Upper lobe of right lung (tissue), 1 donor: ENCODE data around the gene MCC. TPM values are rescaled to one million over a fixed set of nuclear protein-coding genes. Genes with fewer than 3 reads are reported as not detected.

Experiments
- ATAC-seq: fragments of 200-7000 bp; cut with Tn5 transposase; one replicate; pipeline ENCODE4 v1.9.1; 2020; ENCODE audit warnings: mild to moderate bottlenecking, moderate library complexity
- DNase-seq: peaks from one replicate; pipeline ENCODE4 v3.0.0-alpha.2; 2020
- H3K27ac ChIP-seq: fragments of 200-600 bp; one replicate; pipeline ENCODE4 v1.8.0; 2022
- H3K27me3 ChIP-seq: fragments of 200-600 bp; one replicate; pipeline ENCODE4 v1.8.0; 2022; ENCODE audit warnings: mild to moderate bottlenecking
- H3K36me3 ChIP-seq: fragments of 200-600 bp; one replicate; pipeline ENCODE4 v1.8.0; 2022
- H3K4me1 ChIP-seq: fragments of 200-600 bp; one replicate; pipeline ENCODE4 v1.8.0; 2022
- H3K4me3 ChIP-seq: fragments of 200-600 bp; one replicate; pipeline ENCODE4 v1.8.0; 2022; ENCODE audit warnings: mild to moderate bottlenecking
- H3K9me3 ChIP-seq: fragments of 200-600 bp; one replicate; pipeline ENCODE4 v1.8.0; 2022
- intact Hi-C: fragments of 100-400 bp; cut with DNase I; formaldehyde crosslinking; loops from one replicate; pipeline ENCODE4 v1.11.0; 2022
- total RNA-seq: library from RNA; stranded (reverse); fragmentation: NEBNext Ultra II Directional; extraction: Animal tissue kit (Norgen Biotek cat#: 25700); gene quantifications from one replicate; pipeline ENCODE4 v1.2.1, GENCODE V29; 2021
- TF ChIP-seq, protein P1 (sequence below): fragments of 200-600 bp; IDR thresholded peaks from one replicate; pipeline ENCODE4 v1.8.0; 2022; ENCODE audit warnings: antibody characterized with exemption
- donor health status: DM: no; HTN: yes; CAD: no; lungs with severe emphysema.

The MCC gene
- total RNA-seq, 1 donor from 2014 or later: 18.6 TPM

DNA sequence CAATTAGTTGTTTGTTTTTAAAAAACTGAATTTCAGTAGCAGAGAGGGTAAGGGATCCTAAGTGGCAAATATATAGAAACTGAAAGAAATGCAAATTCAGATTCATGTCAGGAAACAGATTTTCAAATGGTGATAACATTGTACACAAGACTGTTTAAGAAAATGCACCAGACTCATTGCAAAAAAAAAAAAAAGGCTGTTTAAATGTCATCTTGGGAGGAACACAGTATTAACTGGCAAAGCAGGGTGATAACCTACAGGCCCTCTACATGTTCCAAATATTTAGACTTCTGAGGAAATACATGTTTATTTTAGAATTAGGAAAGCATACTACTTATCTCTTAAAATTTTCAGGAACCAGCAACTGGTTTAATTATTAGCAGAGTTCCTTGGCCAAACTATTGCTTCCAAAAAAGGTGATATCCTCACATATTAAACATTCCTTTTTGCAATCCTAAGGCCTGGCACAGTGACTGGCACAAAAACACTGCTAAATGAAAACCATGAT lies 167.9 kb downstream of the MCC start:
- no peaks in the 10 kb centered on the region for H3K27me3 ChIP-seq
- no peak for ATAC-seq
- peaks cover 9% of the 10 kb centered on the region for H3K4me1 ChIP-seq
- no peak overlapping the region for H3K4me3 ChIP-seq
- H3K36me3 ChIP-seq: no peaks in the 10 kb centered on the region
- no peak for DNase-seq
- H3K9me3 ChIP-seq: no peaks in the 10 kb centered on the region
- TF ChIP-seq, protein P1, sequence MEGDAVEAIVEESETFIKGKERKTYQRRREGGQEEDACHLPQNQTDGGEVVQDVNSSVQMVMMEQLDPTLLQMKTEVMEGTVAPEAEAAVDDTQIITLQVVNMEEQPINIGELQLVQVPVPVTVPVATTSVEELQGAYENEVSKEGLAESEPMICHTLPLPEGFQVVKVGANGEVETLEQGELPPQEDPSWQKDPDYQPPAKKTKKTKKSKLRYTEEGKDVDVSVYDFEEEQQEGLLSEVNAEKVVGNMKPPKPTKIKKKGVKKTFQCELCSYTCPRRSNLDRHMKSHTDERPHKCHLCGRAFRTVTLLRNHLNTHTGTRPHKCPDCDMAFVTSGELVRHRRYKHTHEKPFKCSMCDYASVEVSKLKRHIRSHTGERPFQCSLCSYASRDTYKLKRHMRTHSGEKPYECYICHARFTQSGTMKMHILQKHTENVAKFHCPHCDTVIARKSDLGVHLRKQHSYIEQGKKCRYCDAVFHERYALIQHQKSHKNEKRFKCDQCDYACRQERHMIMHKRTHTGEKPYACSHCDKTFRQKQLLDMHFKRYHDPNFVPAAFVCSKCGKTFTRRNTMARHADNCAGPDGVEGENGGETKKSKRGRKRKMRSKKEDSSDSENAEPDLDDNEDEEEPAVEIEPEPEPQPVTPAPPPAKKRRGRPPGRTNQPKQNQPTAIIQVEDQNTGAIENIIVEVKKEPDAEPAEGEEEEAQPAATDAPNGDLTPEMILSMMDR: no peak
- H3K27ac ChIP-seq: no peak overlapping the region
- intact Hi-C loops: no loop called here

DNA sequence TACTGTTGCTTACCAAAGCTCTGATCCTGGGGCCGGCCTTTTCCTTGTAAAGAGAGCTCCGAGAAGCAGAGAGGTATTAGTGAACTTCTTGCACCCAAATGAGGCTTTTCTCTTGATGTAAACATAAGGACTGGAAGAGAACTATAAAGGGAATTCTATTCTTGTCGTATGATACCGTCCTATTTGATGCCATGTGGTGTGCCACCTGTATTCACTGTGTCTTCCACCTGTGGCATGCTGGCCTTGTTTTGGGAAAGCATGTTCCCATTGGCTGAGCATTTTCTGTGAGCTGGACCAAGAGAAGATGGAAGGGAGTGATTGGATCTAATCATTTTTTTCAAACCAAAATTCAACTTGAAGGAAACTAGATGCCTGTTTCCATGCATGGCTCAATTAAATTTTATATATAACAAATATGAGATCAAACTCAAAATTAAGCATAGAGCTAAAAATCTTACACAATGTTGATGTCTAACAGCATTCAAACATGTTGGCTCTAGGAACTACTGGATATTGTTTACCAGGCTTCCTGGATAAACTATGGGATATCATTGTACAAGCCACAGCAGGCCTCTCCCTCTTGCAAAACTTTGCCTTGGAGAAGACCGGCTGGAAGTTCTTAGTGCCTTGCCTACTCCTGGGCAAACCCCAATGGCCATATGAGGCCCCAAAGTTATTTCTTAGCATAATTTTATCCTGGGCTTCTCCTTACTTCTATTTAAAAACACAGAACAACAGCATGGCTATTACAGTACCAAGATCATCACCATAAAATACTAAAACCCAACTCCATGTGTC lies 168.8 kb downstream of the MCC start:
- no peaks in the 10 kb centered on the region for H3K9me3 ChIP-seq
- TF ChIP-seq, protein P1: no peak
- no peak overlapping the region for H3K4me3 ChIP-seq
- intact Hi-C loops: no loop called here
- DNase-seq (no peak), ATAC-seq (no peak)
- peaks cover 9% of the 10 kb centered on the region for H3K4me1 ChIP-seq
- H3K27me3 ChIP-seq: no peaks in the 10 kb centered on the region
- no peaks in the 10 kb centered on the region for H3K36me3 ChIP-seq
- no peak overlapping the region for H3K27ac ChIP-seq

DNA sequence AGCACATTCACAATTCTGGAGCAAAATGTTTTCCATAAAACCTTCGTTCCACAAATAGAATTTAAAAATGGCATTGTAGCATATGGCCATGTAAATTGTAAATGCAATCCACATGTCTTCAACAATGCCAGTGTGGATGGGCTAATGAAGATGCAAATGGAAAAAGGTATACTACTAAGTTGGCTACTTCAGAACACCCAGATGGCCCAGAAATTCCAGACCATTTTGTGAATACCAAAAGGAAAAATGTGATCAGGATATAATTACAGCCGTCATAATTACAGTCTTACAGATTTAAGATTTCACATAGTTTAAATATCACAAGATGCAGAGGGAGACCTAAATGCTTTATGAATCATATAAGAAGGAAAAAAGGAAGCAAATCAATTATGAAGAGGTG lies 170.6 kb downstream of the MCC start:
- Histone ChIP-seq H3K27me3 (no peaks in the 10 kb centered on the region), H3K9me3 (no peaks in the 10 kb centered on the region), H3K36me3 (no peaks in the 10 kb centered on the region), H3K4me1 (peaks cover 9% of the 10 kb centered on the region), H3K27ac (no peak overlapping the region), H3K4me3 (no peak overlapping the region)
- no peak for DNase-seq
- TF ChIP-seq, protein P1: no peak
- intact Hi-C loops: no loop called here
- no peak for ATAC-seq

DNA sequence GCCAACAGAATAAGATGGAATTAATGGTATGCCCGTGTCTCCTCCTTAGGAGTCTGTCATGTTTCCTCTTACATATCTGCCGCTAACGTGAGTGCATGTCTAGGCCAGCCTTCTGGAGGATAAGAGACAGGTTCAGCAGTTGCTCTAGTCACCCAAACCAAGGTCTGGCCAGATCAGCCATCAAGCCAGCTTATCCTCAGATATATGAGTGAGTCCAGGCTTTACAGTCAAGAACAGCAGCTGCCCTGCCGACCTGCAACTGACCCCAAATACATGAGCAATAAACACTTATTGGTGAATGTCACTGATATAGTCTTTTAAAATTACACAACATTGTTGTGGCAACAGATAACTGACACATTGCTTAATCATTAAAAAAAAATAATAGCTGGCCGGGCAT lies 177.0 kb downstream of the MCC start:
- Histone ChIP-seq H3K36me3 (no peaks in the 10 kb centered on the region), H3K4me3 (no peak overlapping the region), H3K27me3 (no peaks in the 10 kb centered on the region), H3K9me3 (no peaks in the 10 kb centered on the region), H3K27ac (no peak overlapping the region), H3K4me1 (no peaks in the 10 kb centered on the region)
- ATAC-seq (no peak), DNase-seq (no peak)
- TF ChIP-seq, protein P1: no peak
- intact Hi-C loops: no loop called here

DNA sequence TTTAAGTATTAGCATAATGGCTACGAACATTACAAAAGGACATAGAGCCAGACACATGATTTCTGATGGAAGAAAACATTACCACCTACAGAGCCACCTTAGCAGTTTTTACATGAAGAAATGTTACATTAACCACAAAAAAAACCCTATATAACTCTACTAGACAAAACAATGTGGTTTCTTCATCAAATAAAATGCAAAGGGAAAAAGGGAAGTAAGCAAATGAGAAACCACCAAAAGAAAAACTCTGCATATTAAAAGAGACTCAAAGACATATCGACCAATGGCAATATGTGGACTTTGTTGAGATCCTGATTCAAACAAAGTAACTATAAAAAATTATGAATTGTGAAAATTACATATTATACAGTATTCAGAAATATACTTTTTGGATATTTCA lies 186.1 kb downstream of the MCC start:
- intact Hi-C loops: no loop called here
- TF ChIP-seq, protein P1: no peak
- DNase-seq (no peak), ATAC-seq (no peak)
- H3K4me3 ChIP-seq: no peak overlapping the region
- no peaks in the 10 kb centered on the region for H3K36me3 ChIP-seq
- H3K9me3 ChIP-seq: no peaks in the 10 kb centered on the region
- no peaks in the 10 kb centered on the region for H3K27me3 ChIP-seq
- H3K4me1 ChIP-seq: no peaks in the 10 kb centered on the region
- no peak overlapping the region for H3K27ac ChIP-seq
